Gastrocnemius medialis (tissue), 4 donors: Measurements from ENCODE around the gene EPHA2. TPM values are rescaled to one million over a fixed set of nuclear protein-coding genes. Genes with fewer than 3 reads are reported as not detected.

Experiments
- ATAC-seq, 2 donors: fragments of 150-250 bp; one replicate each; pipeline ENCODE4 v1.9.1; 2016
- DNase-seq, 2 donors: peaks; one replicate each; pipeline ENCODE4 v3.0.0-alpha.2; 2019
- H3K27ac ChIP-seq, 4 donors: fragments of 200-600 bp; sonication (generic); 1 replicate in 1 of 4; 2 replicates in 3 of 4; pipeline ENCODE4 v1.5.1; 2016 to 2018; ENCODE audit warnings: mild to moderate bottlenecking in 2 of 4, moderate library complexity in 1 of 4
- H3K27me3 ChIP-seq, 3 donors: fragments of 200-600 bp; sonication (generic) in 2 of 3; 1 replicate in 1 of 3; 2 replicates in 2 of 3; pipeline versions ENCODE4 v1.5.1 to v1.6.0; 2016 to 2019; ENCODE audit warnings: mild to moderate bottlenecking in 1 of 3, moderate library complexity in 1 of 3
- H3K36me3 ChIP-seq, 2 donors: fragments of 200-600 bp; sonication (generic) in 1 of 2; one replicate each; pipeline ENCODE4 v1.5.1; 2017 to 2018
- H3K4me1 ChIP-seq, 2 donors: fragments of 200-600 bp; sonication (generic) in 1 of 2; one replicate each; pipeline ENCODE4 v1.5.1; 2016 to 2017; ENCODE audit warnings: mild to moderate bottlenecking in 2 of 2
- H3K4me3 ChIP-seq, 4 donors: fragments of 200-600 bp; sonication (generic) in 3 of 4; 1 replicate in 1 of 4; 2 replicates in 3 of 4; pipeline ENCODE4 v1.5.1; 2016 to 2019; ENCODE audit warnings: mild to moderate bottlenecking in 2 of 4
- H3K9me3 ChIP-seq, 3 donors: fragments of 200-600 bp; sonication (generic) in 2 of 3; 1 replicate in 1 of 3; 2 replicates in 2 of 3; pipeline ENCODE4 v1.5.1; 2016 to 2019
- POLR2A ChIP-seq, 2 donors: fragments of 450-650 bp; IDR thresholded peaks; one replicate each; pipeline ENCODE4 v1.6.1; 2017; ENCODE audit warnings: antibody characterized with exemption in 2 of 2, mild to moderate bottlenecking in 2 of 2, moderate library complexity in 2 of 2
- in situ Hi-C, 4 donors: fragments of 200-750 bp; cut with MboI; loops; one replicate each; pipeline versions ENCODE4 v1.15.0 to v1.8.0; 2017; ENCODE audit warnings: low sequenced_read_pairs in 4 of 4
- intact Hi-C: fragments of 100-400 bp; cut with DNase I; formaldehyde crosslinking; loops from one replicate; pipeline ENCODE4 v1.15.1; 2023; ENCODE audit warnings: low total_unique reads
- total RNA-seq, 4 donors: library from RNA; depleted of rRNA; stranded (reverse); fragments of >200 nt; gene quantifications; one replicate each; pipeline versions ENCODE4 v1.1.0 to v1.2.3, GENCODE V29; 2016
- TF ChIP-seq, protein P1 (sequence below), 5 experiments: fragments of 450-650 bp in 3 of 5; fragments of 200-600 bp in 2 of 5; sonication (generic) in 2 of 5; IDR thresholded peaks in 4 of 5; conservative IDR thresholded peaks in 1 of 5; 1 replicate in 4 of 5; 2 replicates in 1 of 5; pipeline ENCODE4 v1.5.1; 2016 to 2019; ENCODE audit warnings: antibody characterized with exemption in 5 of 5, mild to moderate bottlenecking in 3 of 5, moderate library complexity in 3 of 5

The EPHA2 gene
- total RNA-seq, 4 donors from 2014 or later = 1.2 to 6.4 (median 2.9) TPM

DNA sequence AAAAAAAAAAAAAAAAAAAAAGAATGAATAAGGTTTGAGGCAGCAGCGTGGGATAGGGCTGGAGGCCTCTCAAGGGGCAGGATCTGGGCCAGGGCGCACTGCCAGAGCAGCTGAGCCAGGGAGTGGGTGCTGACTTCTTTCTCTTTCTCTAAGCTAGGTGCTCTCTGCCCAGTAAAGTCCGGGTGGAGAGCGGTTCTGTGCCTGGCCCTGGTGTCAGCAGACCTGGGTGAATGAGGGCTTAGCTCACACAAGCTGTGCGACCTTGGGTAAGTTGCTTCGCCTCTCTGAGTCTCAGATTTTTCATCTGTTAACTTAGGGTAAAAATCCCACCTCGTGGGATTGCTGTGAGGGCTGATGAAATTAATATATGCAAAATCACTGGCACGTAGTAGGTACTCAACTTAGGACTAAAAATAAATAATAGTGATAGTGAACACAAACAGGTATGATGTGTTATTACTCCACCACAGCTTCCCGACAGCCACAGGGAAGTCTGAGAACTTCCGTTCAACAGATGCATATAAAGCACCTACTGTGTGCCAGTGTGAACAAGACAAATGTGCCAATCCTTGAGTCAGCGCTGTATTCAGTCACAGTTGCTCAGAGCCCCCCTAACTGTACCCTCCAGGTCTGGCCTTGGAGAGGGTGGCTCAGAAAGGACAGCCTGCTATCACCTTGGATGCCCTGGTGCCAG lies 80.4 kb downstream of the EPHA2 start:
- peaks cover 7 to 14% (median 10%) of the 10 kb centered on the region in 3 donors for H3K27me3 ChIP-seq
- no peaks in the 10 kb centered on the region for H3K9me3 ChIP-seq
- no peaks in the 10 kb centered on the region for H3K36me3 ChIP-seq
- H3K27ac ChIP-seq = no peak overlapping the region
- in situ Hi-C loops = loop anchor here in 3 of 4 donors (5.0 to 25.0 kb wide), 3 partner anchors 109 to 287 kb away; partner anchors contain the start of genes FBXO42 (in 3 of the 3) and SZRD1 (in 3 of the 3)
- no peak overlapping the region for H3K4me3 ChIP-seq
- ATAC-seq = no peak
- intact Hi-C loops = no loop called here
- H3K4me1 ChIP-seq = peaks cover 3 to 9% of the 10 kb centered on the region in 2 donors
- DNase-seq = no peak
- no peak for TF ChIP-seq POLR2A (IDR thresholded peaks at IDR 0.05)
- TF ChIP-seq, protein P1, sequence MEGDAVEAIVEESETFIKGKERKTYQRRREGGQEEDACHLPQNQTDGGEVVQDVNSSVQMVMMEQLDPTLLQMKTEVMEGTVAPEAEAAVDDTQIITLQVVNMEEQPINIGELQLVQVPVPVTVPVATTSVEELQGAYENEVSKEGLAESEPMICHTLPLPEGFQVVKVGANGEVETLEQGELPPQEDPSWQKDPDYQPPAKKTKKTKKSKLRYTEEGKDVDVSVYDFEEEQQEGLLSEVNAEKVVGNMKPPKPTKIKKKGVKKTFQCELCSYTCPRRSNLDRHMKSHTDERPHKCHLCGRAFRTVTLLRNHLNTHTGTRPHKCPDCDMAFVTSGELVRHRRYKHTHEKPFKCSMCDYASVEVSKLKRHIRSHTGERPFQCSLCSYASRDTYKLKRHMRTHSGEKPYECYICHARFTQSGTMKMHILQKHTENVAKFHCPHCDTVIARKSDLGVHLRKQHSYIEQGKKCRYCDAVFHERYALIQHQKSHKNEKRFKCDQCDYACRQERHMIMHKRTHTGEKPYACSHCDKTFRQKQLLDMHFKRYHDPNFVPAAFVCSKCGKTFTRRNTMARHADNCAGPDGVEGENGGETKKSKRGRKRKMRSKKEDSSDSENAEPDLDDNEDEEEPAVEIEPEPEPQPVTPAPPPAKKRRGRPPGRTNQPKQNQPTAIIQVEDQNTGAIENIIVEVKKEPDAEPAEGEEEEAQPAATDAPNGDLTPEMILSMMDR (IDR thresholded peaks at IDR 0.05 in 4 of 5, conservative IDR thresholded peaks at IDR 0.05 in 1 of 5) = no peak

Other genes with a start within 250 kb of the EPHA2 start
- 10 to 100 TPM; 25.9 to 44.1 (median 31.5) TPM for gene ZBTB17, start 180.0 kb downstream of the EPHA2 start, total RNA-seq
- gene SRARP, start 151.8 kb downstream of the EPHA2 start, total RNA-seq = under 1 TPM in 2 of 4 donors, not detected in 2; 0.10 to 0.19 TPM
- gene HSPB7, start 138.0 kb downstream of the EPHA2 start, total RNA-seq = 1,000 to 10,000 TPM in 1 of 4 donors, 100 to 1,000 TPM in 3; 355 to 1,466 (median 716) TPM
- gene CLCNKA, start 134.0 kb downstream of the EPHA2 start, total RNA-seq = under 1 TPM in 3 of 4 donors, not detected in 1; 0.64 to 0.94 (median 0.80) TPM
- not detected for gene CLCNKB, start 112.3 kb downstream of the EPHA2 start, total RNA-seq
- gene FAM131C, start 82.4 kb downstream of the EPHA2 start, total RNA-seq = not detected
- 1 to 10 TPM in 3 of 4 donors, under 1 TPM in 1; 0.68 to 3.0 (median 2.3) TPM for gene ARHGEF19, start 56.6 kb upstream of the EPHA2 start, total RNA-seq
- 1 to 10 TPM in 3 of 4 donors, under 1 TPM in 1; 0.46 to 6.3 (median 3.1) TPM for gene CPLANE2, start 81.1 kb upstream of the EPHA2 start, total RNA-seq
- gene FBXO42, start 196.4 kb upstream of the EPHA2 start, total RNA-seq = 10 to 100 TPM; 23.1 to 32.4 (median 27.2) TPM
- gene SZRD1, start 211.2 kb upstream of the EPHA2 start, total RNA-seq = 100 to 1,000 TPM in 1 of 4 donors, 10 to 100 TPM in 3; 44.1 to 102 (median 83.1) TPM